ENCODE data around the gene STT3A. TPM values are rescaled to one million over a fixed set of nuclear protein-coding genes. Genes with fewer than 3 reads are reported as not detected.

STT3A gene
- total and polyA plus RNA-seq, 2 donors (not counting 3 experiments of a cell fraction or from before 2014, with no cell fraction given), result 236 to 362 TPM

GRCh38 chr11:125649465-125650166, 57.0 kb downstream of the STT3A start:
- peaks cover 0 to 3% of the 10 kb centered on the region in 2 experiments for H3K36me3 ChIP-seq (ENCODE audit: control insufficient read depth in 2 of 2, extremely low read depth in 1 of 2, insufficient read depth in 2 of 2, low read length in 2 of 2)
- H3K27ac ChIP-seq (ENCODE audit: insufficient read depth, low read depth, low read length), result no peak overlapping the region
- no peak overlapping the region for H3K4me2 ChIP-seq (ENCODE audit: insufficient read depth, low read length)
- H3K9me3 ChIP-seq (replicated peaks; ENCODE audit: control insufficient read depth, insufficient read depth, low read length), result no peaks in the 10 kb centered on the region
- no peak overlapping the region for H2AFZ ChIP-seq (ENCODE audit: low read depth, low read length)
- no peaks in the 10 kb centered on the region for H4K20me1 ChIP-seq (replicated peaks; ENCODE audit: control insufficient read depth, extremely low read depth, insufficient read depth, low read length)
- TF ChIP-seq MYC (IDR thresholded peaks at IDR 0.05; ENCODE audit: low read depth, low read length) (no peak), POLR2AphosphoS5 (IDR thresholded peaks at IDR 0.05; ENCODE audit: insufficient read depth, low read depth, low read length) (no peak), FOS (IDR thresholded peaks at IDR 0.05; ENCODE audit: borderline replicate concordance, insufficient read depth, low read length) (no peak), JUN (IDR thresholded peaks at IDR 0.05; ENCODE audit: borderline replicate concordance, insufficient read depth, insufficient read length, low read depth) (no peak), GATA2 (IDR thresholded peaks at IDR 0.05; ENCODE audit: insufficient read depth, insufficient read length, low read depth, low read length) (no peak), EZH2 (IDR thresholded peaks at IDR 0.05; ENCODE audit: borderline replicate concordance, low read depth, low read length, severe bottlenecking) (no peak), CTCF (IDR thresholded peaks at IDR 0.05; ENCODE audit: extremely low read depth in 1 of 2, insufficient read depth in 1 of 2, low read depth in 1 of 2, low read length in 2 of 2) (no peak), MAX (IDR thresholded peaks at IDR 0.05; ENCODE audit: insufficient read depth, insufficient read length) (no peak), POLR2A (IDR thresholded peaks at IDR 0.05; ENCODE audit: low read depth, low read length) (no peak)
- FAIRE-seq (no peak), DNase-seq (ENCODE audit: low read depth, low spot score) (no peak)
- no peak overlapping the region for H3K4me3 ChIP-seq (replicated peaks in 1 of 3; ENCODE audit: insufficient read depth in 1 of 3, low read depth in 1 of 3, low read length in 3 of 3)
- H3K27me3 ChIP-seq (ENCODE audit: control insufficient read depth in 2 of 2, insufficient read depth in 2 of 2, low read length in 2 of 2), result no peaks in the 10 kb centered on the region
- intact Hi-C loops (cut with micrococcal nuclease) (loop anchor here (2.0 kb wide), 1 partner anchor 69 kb away; no protein-coding TSS in a partner anchor), dilution Hi-C loops (cut with MboI; ENCODE audit: extremely low pct_ligation_motif_present, low sequenced_read_pairs) (no loop called here)
- peaks cover 10% of the 10 kb centered on the region for H3K79me2 ChIP-seq (ENCODE audit: control insufficient read depth, insufficient read depth, low read length)
- ChIA-PET POLR2A (no interaction called here), CTCF (interaction anchor here (1.1 to 1.4 kb wide), 2 partner anchors 15 to 30 kb away, joined by 3 to 4 read pairs; no protein-coding TSS in a partner anchor)
- H3K4me1 ChIP-seq (ENCODE audit: control insufficient read depth, extremely low read depth, insufficient read depth, low read length), result no peaks in the 10 kb centered on the region
- H3K9ac ChIP-seq (replicated peaks; ENCODE audit: extremely low read depth, insufficient read depth, low read length), result no peak overlapping the region
- no peaks in the 10 kb centered on the region for H3K9me1 ChIP-seq (replicated peaks; ENCODE audit: control insufficient read depth, extremely low read depth, insufficient read depth, low read length)
- BruUV-seq (replicated peaks), result no TSS peak

Data from endothelial cell of umbilical vein (primary cell).